HG02938 (cell line): ENCODE results near the gene EPB41L1.

Experiments
- ATAC-seq: cut with Tn5 transposase; IDR thresholded peaks from one replicate; pipeline ENCODE4 v1.9.1; 2021; ENCODE audit warnings: mild to moderate bottlenecking, moderate library complexity; ENCODE audit not compliant: unreplicated experiment

Gene EPB41L1

DNA sequence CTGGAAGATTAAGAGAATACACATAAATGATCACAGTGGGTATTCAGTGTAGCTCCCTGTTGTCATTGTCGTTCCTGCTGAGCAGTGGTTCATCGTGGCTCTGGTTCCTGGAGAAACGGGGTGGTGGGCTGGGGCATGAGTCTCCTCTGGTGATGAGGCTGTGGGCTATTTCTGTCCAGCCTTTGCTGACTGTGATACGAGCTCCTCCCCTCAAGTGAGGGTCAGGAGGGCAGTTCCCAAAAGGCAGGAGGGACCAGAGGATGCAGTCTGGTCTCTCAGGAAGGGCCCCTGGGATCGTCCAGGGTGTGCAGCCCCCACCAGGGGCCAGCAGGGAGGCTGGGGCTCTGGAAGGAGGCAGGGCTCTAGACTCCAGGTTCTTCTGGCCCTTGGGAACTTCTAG lies 120.5 kb downstream of the EPB41L1 start:
- no peak for ATAC-seq

DNA sequence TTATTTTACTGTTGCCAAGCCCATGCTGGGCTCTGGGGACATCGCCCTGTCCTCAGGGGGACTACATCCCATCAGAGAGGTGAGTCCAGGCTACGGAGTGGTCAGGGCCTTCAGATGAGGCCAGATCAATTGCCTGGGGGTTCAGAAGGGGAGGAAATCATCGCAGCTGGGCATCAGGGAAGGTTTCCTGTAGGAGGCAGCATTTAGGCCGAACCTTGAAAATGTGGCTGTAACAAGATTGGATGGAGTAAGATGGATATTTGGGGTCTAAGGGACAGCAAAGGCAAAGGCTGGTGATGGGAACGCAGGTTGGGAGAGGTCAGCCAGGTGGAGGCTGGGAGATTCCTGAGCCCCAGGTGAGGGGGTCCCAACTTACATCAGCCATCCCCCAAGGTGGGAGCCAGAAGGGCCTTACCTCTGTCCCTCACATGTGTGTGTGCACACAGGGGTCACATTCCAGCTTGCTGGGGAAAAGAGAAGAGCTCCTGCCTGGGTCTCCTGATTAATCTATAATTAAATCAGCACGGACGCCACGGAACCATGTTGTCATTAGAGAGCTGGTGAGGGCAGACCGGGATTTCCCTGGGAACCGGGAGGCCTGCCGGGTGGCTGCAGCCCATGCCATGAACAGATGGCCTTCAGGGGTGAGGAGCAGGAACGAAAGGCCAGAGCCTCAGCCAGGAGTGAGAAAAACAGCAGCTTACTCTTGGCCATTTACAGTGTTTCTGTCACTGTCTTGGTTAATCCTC lies 121.1 kb downstream of the EPB41L1 start:
- no peak for ATAC-seq

DNA sequence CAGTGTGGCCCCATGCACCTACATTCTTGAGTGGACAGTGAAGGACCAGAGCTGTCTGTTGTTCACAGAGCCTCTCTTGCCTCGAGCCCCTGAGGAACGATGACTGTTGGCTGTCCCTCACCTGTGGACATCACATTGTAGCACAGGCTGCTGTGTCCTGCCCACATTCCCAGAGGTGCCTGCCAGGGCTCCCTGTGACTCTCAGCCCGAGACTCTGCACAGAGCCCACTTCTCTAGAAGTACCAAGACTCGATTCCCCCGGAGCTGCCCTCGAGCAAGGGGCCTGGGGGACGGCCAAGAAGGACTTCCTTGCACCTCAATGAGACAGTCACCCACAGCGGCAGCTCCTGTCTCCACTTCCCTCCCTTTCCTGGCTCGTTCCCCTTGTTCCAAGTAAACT lies 123.0 kb downstream of the EPB41L1 start:
- no peak for ATAC-seq

DNA sequence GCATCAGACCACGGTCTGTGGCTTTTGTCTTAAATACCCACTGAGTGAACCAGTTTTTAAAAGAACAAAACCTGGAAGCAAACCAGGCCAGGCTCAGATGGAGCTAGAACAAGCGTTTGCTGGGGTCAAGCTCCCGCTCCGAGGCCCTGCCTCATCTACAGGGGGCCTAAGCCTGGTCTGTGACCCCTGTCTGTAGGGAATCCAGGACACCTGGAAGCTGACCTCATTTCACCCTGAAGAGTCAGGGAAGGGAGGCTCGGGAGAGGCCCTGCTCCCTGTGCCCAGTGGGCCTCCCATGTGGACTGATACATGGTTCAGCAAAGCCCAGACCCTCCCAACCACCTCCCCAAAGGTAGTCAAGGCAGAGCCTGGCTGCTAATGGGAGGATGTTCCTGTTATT lies 124.8 kb downstream of the EPB41L1 start:
- ATAC-seq: no peak

DNA sequence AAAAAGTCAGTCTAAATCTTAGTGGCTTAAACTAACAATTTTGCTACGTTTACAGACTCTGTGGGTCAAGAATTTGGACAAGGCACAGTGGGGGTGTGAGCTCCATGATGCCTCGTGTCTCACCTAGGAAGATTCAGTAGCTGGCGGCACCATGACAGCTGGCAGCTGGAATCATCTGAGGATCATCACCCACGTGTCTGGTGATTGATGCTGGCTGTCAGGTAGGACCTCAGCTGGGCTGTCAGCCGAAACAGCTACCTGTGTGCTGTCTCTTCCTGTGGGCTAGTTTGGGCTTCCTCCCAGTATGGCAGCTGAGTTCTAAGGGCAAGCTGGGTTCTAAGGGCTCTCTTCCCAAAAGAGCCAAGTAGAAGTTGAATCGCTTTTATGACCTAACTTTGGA lies 125.2 kb downstream of the EPB41L1 start:
- no peak for ATAC-seq

DNA sequence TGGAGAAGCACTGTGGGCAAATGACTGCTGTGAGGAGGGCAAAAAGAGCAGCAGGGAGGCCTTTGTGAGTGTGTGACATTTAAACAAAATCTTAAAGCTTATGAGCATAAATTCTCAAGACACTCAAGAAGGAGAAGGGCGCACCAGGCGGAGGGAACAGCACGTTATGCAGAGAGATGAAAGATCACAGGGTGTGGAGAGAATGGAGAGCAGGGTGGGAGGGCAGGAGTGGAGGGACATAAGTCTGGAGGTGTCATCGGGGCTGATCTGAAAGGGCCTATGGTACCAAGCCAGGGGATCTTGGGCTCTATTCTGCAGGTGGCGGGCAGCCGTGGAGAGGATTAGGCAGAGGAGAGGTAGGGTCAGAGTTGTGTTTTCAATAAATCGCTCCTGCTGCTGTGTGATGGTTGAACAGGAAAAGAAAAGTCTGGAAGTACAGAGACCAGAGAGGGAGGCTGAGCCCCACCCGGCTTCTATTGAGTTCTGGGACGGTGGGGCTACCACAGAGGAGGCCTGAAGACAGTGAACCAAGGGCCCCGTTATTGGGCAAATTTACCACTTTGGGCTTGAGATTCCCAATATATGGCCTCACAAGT lies 127.3 kb downstream of the EPB41L1 start:
- ATAC-seq: no peak
